H1 (cell line): ENCODE results near the gene MIS18A. TPM values are rescaled to one million over a fixed set of nuclear protein-coding genes. Genes with fewer than 3 reads are reported as not detected.

Experiments
- CTCF ChIA-PET: fragments of 300-600 bp; sonication (Branson Sonifier 250); formaldehyde crosslinking; loops from one replicate; lab custom pipeline; 2021; ENCODE audit not compliant: partially characterized antibody; lab: Charles Lee
- POLR2A ChIA-PET: fragments of 300-600 bp; sonication (Branson Sonifier 250); formaldehyde crosslinking; loops from one replicate; lab custom pipeline; 2021; ENCODE audit warnings: inconsistent platforms; ENCODE audit not compliant: partially characterized antibody; lab: Charles Lee
- DNase-seq, 2 experiments: peaks; one replicate each; pipeline versions ENCODE4 v3.0.0 to v3.0.0-alpha.2; 2010 to 2022; ENCODE audit warnings: low spot score in 2 of 2, low read depth in 1 of 2, mixed read lengths in 1 of 2
- FAIRE-seq: peaks from 2 replicates; lab custom pipeline; 2011; peaks lifted over from hg19 to GRCh38; lab: Jason Lieb, UNC
- H2AFZ ChIP-seq: 2 replicates; pipeline ENCODE4 v1.8.1; 2012; ENCODE audit warnings: low read length, inconsistent platforms
- H2AK5ac ChIP-seq: 2 replicates; pipeline ENCODE4 v1.6.1; 2013; ENCODE audit warnings: low read depth, low read length
- H2BK120ac ChIP-seq: replicated peaks from 2 replicates; pipeline ENCODE3; 2013; ENCODE audit warnings: low read depth, low read length, inconsistent platforms
- H2BK12ac ChIP-seq: 2 replicates; pipeline ENCODE4 v1.6.1; 2013; ENCODE audit warnings: low read depth, low read length
- H2BK15ac ChIP-seq: 2 replicates; pipeline ENCODE4 v1.6.1; 2013; ENCODE audit warnings: low read length
- H2BK20ac ChIP-seq: 2 replicates; pipeline ENCODE4 v1.6.1; 2013; ENCODE audit warnings: low read length
- H2BK5ac ChIP-seq: 2 replicates; pipeline ENCODE4 v1.6.1; 2013; ENCODE audit warnings: low read depth, low read length
- H3K14ac ChIP-seq: 2 replicates; pipeline ENCODE4 v1.6.1; 2013; ENCODE audit warnings: inconsistent platforms; ENCODE audit not compliant: insufficient read length
- H3K18ac ChIP-seq: 2 replicates; pipeline ENCODE4 v1.6.1; 2013; ENCODE audit warnings: low read length; ENCODE audit errors: extremely low read depth
- H3K23ac ChIP-seq: 2 replicates; pipeline ENCODE4 v1.6.1; 2013; ENCODE audit warnings: inconsistent platforms; ENCODE audit not compliant: insufficient read length
- H3K23me2 ChIP-seq: 2 replicates; pipeline ENCODE4 v1.6.1; 2013; ENCODE audit warnings: low read depth, low read length
- H3K27ac ChIP-seq: 2 replicates; pipeline ENCODE4 v1.6.1; 2011; ENCODE audit warnings: low read depth, low read length, inconsistent platforms
- H3K27me3 ChIP-seq, 4 experiments: replicated peaks in 1 of 4; 1 replicate in 1 of 4; 2 replicates in 3 of 4; pipeline versions ENCODE4 v1.6.1 to v1.8.1; 2011 to 2013; ENCODE audit warnings: low read length in 3 of 4, mild to moderate bottlenecking in 3 of 4, inconsistent platforms in 2 of 4, mixed read lengths in 2 of 4, moderate library complexity in 1 of 4; ENCODE audit not compliant: control insufficient read depth in 3 of 4, insufficient read depth in 3 of 4; ENCODE audit errors: extremely low read depth in 1 of 4
- H3K36me3 ChIP-seq, 4 experiments: 2 replicates each; pipeline versions ENCODE4 v1.6.1 to v1.8.1; 2011 to 2013; ENCODE audit warnings: mild to moderate bottlenecking in 4 of 4, low read length in 3 of 4, moderate library complexity in 2 of 4, control low read depth in 1 of 4, inconsistent platforms in 1 of 4; ENCODE audit not compliant: insufficient read depth in 4 of 4, control insufficient read depth in 2 of 4
- H3K4ac ChIP-seq: replicated peaks from 2 replicates; pipeline ENCODE3; 2013; ENCODE audit warnings: low read length, low read depth, mixed read lengths, inconsistent platforms; ENCODE audit not compliant: insufficient read length
- H3K4me1 ChIP-seq, 4 experiments: replicated peaks in 1 of 4; 1 replicate in 1 of 4; 2 replicates in 3 of 4; pipeline versions ENCODE4 v1.6.1 to v1.8.1; 2011 to 2013; ENCODE audit warnings: low read length in 3 of 4, inconsistent platforms in 2 of 4, mixed read lengths in 1 of 4; ENCODE audit not compliant: insufficient read depth in 4 of 4, control insufficient read depth in 3 of 4
- H3K4me2 ChIP-seq, 2 experiments: 2 replicates each; pipeline versions ENCODE4 v1.6.1 to v1.8.1; 2011 to 2013; ENCODE audit warnings: low read depth in 2 of 2, low read length in 2 of 2, control low read depth in 1 of 2, inconsistent platforms in 1 of 2, mild to moderate bottlenecking in 1 of 2; ENCODE audit not compliant: insufficient read depth in 1 of 2
- H3K4me3 ChIP-seq, 4 experiments: fragments of 200-600, 300-600 bp in 1 of 4; sonication (generic), shearing (Covaris generic), sonication (Bioruptor Twin) in 1 of 4; 2 replicates each; pipeline versions ENCODE4 v1.5.1 to v1.8.1; 2011 to 2016; ENCODE audit warnings: low read length in 4 of 4, low read depth in 3 of 4, control low read depth in 2 of 4, inconsistent platforms in 2 of 4, mild to moderate bottlenecking in 2 of 4, mixed read lengths in 1 of 4, moderate library complexity in 1 of 4; ENCODE audit not compliant: insufficient read depth in 2 of 4; ENCODE audit errors: extremely low read depth in 1 of 4
- H3K56ac ChIP-seq: replicated peaks from 2 replicates; pipeline ENCODE3; 2013; ENCODE audit warnings: low read depth, mild to moderate bottlenecking, mixed read lengths, low read length, inconsistent platforms; ENCODE audit not compliant: insufficient read length
- H3K79me1 ChIP-seq: 2 replicates; pipeline ENCODE4 v1.6.1; 2013; ENCODE audit warnings: low read depth, low read length, control low read depth
- H3K79me2 ChIP-seq, 2 experiments: 2 replicates each; pipeline versions ENCODE4 v1.6.1 to v1.8.1; 2012 to 2013; ENCODE audit warnings: low read length in 2 of 2, mild to moderate bottlenecking in 2 of 2, inconsistent platforms in 1 of 2; ENCODE audit not compliant: insufficient read depth in 2 of 2, control insufficient read depth in 1 of 2
- H3K9ac ChIP-seq, 4 experiments: replicated peaks in 1 of 4; 1 replicate in 1 of 4; 2 replicates in 3 of 4; pipeline versions ENCODE4 v1.6.1 to v1.8.1; 2011 to 2013; ENCODE audit warnings: low read depth in 3 of 4, low read length in 3 of 4, control low read depth in 2 of 4, mild to moderate bottlenecking in 2 of 4, moderate library complexity in 2 of 4, inconsistent platforms in 1 of 4; ENCODE audit errors: extremely low read depth in 1 of 4
- H3K9me3 ChIP-seq, 2 experiments: 2 replicates each; pipeline versions ENCODE4 v1.6.1 to v1.8.1; 2012 to 2013; ENCODE audit warnings: mild to moderate bottlenecking in 2 of 2, moderate library complexity in 2 of 2, control low read depth in 1 of 2, inconsistent platforms in 1 of 2, low read depth in 1 of 2, low read length in 1 of 2, mixed read lengths in 1 of 2; ENCODE audit not compliant: insufficient read depth in 2 of 2
- H4K20me1 ChIP-seq, 2 experiments: replicated peaks in 1 of 2; 2 replicates each; pipeline versions ENCODE3 to v1.8.1; 2011 to 2013; ENCODE audit warnings: inconsistent platforms in 2 of 2, low read length in 2 of 2, mild to moderate bottlenecking in 1 of 2; ENCODE audit not compliant: insufficient read depth in 2 of 2, control insufficient read depth in 1 of 2
- H4K5ac ChIP-seq: 2 replicates; pipeline ENCODE4 v1.6.1; 2013; ENCODE audit warnings: low read length, low read depth, mixed read lengths, inconsistent platforms; ENCODE audit not compliant: insufficient read length
- H4K8ac ChIP-seq: 2 replicates; pipeline ENCODE4 v1.8.0; 2013; ENCODE audit warnings: mild to moderate bottlenecking, moderate library complexity, low read length, inconsistent platforms; ENCODE audit not compliant: insufficient read depth; ENCODE audit errors: extremely low read depth
- H4K91ac ChIP-seq: replicated peaks from 2 replicates; pipeline ENCODE3; 2013; ENCODE audit warnings: low read length, mixed read lengths, inconsistent platforms; ENCODE audit not compliant: insufficient read length
- KDM4A ChIP-seq: IDR thresholded peaks from one replicate; pipeline ENCODE4 v1.7.1; 2012; ENCODE audit warnings: low read depth, mild to moderate bottlenecking, moderate library complexity, low read length, inconsistent platforms; ENCODE audit not compliant: severe bottlenecking
- SIN3A ChIP-seq, 2 experiments: IDR thresholded peaks in 1 of 2; conservative IDR thresholded peaks in 1 of 2; 2 replicates each; pipeline ENCODE4 v1.6.1; 2011 to 2012; ENCODE audit warnings: low read length in 2 of 2, improper control_type of control experiment in 1 of 2, low read depth in 1 of 2, mild to moderate bottlenecking in 1 of 2
- WGBS, 2 experiments: shearing (Covaris generic) in 1 of 2; methylation state at CpG; one replicate each; pipeline versions ENCODE4 v1.1.6 to v1.1.7; 2013 to 2015; ENCODE audit warnings: low lambda C conversion rate in 2 of 2, mixed read lengths in 2 of 2, inconsistent platforms in 1 of 2, low coverage in 1 of 2, missing lambda C conversion rate in 1 of 2; ENCODE audit not compliant: insufficient replicate concordance in 2 of 2, insufficient coverage in 1 of 2, insufficient read length in 1 of 2; ENCODE audit errors: extremely low coverage in 1 of 2, missing lambda C conversion rate in 1 of 2; 5-methylcytosine and 5-hydroxymethylcytosine counted together
- polyA plus RNA-seq, 7 experiments: library from polyadenylated mRNA; depleted of rRNA in 3 of 7; stranded (reverse) in 5 of 7; unstranded in 2 of 7; fragments of >200 nt in 5 of 7; fragments of 200-250 nt in 2 of 7; gene quantifications; 1 replicate in 5 of 7; 2 replicates in 1 of 7; 4 replicates in 1 of 7; pipeline versions ENCODE4 v1.2.1 to v1.2.3, GENCODE V29; 2011 to 2013; ENCODE audit warnings: missing spikeins in 2 of 7, mixed read lengths in 2 of 7
- total RNA-seq: library from RNA; stranded (reverse); fragmentation: NEBNext Ultra II Directional; extraction: Animal tissue kit (Norgen Biotek cat#: 25700); gene quantifications from 2 replicates; pipeline ENCODE4 v1.2.1, GENCODE V29; 2021

The MIS18A gene
- total and polyA plus RNA-seq, 2 of the 8 experiments (the other 6 are each of a cell fraction or from before 2014, with no cell fraction given), result 28.9 to 53.0 TPM

DNA sequence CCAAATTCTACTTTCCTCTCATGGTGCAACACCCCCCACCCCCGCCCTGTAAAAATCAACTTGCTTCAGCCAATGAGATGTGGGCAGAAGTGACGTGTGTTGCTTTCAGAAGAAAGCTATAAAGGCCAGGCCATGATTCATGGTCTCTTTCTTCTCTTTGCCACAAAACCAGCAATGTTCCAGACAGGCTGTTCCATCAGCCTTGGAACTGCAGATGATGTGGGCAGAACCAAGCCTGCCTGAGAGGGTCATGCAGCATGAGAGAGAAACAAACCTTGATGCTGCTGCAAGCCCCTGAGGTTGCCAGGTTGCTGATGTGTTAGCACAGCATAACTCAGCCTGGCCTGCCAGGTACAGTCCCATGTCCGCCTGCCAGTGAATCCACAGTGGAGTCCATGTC is 41.8 kb downstream of the MIS18A start:
- 93% methylated on average over 3 of the region's 3 CpGs; no CpG with 5 or more reads in 1 of the 2 experiments for WGBS, 2 experiments
- Histone ChIP-seq H4K20me1 (no peaks in the 10 kb centered on the region), H3K79me1 (no peaks in the 10 kb centered on the region), H3K4me1 (no peaks in the 10 kb centered on the region; a peak in 1 of 7 replicates), H3K27me3 (no peaks in the 10 kb centered on the region), H3K23me2 (no peaks in the 10 kb centered on the region), H2AK5ac (no peak overlapping the region), H3K36me3 (no peaks in the 10 kb centered on the region), H4K5ac (no peak overlapping the region), H3K79me2 (no peaks in the 10 kb centered on the region), H2BK120ac (no peak overlapping the region), H2BK12ac (no peak overlapping the region), H3K23ac (no peak overlapping the region), H4K8ac (no peak overlapping the region), H3K9me3 (peaks cover 3 to 8% of the 10 kb centered on the region in 2 experiments; a peak in 2 of 4 replicates), H2BK20ac (no peak overlapping the region), H3K4ac (no peak overlapping the region), H3K56ac (no peak overlapping the region), H3K4me2 (no peak overlapping the region), H2BK5ac (no peak overlapping the region), H4K91ac (no peak overlapping the region), H2BK15ac (no peak overlapping the region), H3K14ac (no peak overlapping the region), H3K27ac (no peak overlapping the region), H3K4me3 (no peak overlapping the region), H3K18ac (no peak overlapping the region), H3K9ac (no peak overlapping the region), H2AFZ (no peak overlapping the region)
- TF ChIP-seq KDM4A, result no peak
- no peak for TF ChIP-seq SIN3A (conservative IDR thresholded peaks at IDR 0.05 in 1 of 2, IDR thresholded peaks at IDR 0.05 in 1 of 2; ENCODE audit: low read depth in 1 of 2, low read length in 2 of 2)
- DNase-seq (no peak), FAIRE-seq (no peak)
- ChIA-PET POLR2A (no interaction called here), CTCF (interaction anchor here (1.0 to 1.3 kb wide), 3 partner anchors 21 to 247 kb away, joined by 3 to 6 read pairs (median 3); no protein-coding TSS in a partner anchor)
